ENCODE results near the gene MAGOH. TPM values are rescaled to one million over a fixed set of nuclear protein-coding genes. Genes with fewer than 3 reads are reported as not detected.

MAGOH gene
- total RNA-seq, 4 donors from 2014 or later = 5.0 to 48.6 (median 23.5) TPM

DNA sequence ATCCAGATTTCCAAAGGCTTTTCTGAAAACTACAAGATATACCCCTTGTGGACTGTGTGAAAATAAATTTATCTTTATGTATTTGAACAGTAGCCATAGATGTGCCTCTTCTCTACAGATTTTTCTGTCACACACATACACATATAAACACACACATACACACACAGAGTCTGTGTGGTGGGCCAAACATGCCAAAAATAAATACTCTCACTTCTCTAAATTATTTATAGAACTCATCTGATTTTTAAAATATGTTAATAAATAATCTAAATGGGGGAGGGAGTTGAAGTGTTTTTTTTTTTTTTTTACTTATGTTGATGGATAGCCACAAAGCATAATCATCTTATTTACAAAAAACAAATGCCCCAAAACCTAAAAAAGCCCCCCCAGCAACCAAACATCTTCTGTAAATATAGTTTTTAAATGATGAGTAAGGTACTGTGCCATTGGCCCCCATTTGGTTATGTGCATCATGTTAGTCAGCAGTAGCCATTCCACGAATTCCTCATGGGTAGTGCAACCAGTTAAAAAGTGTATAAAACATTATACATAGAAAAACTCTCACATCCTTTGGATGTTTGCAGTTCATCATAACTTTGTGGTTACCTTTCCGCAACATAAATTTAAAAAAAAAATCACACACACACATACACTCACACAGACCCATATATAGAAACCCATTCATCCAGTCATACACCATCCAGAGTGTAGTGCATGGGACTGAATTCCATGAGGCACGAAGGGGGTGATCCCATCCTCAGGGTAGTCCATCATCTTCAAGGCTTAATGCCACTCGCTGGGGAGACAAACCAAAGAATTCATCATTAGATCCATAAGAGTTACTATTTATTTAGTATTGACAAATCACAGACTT is 8.2 kb upstream of the MAGOH start:
- no peaks in the 10 kb centered on the region for H3K36me3 ChIP-seq
- no peak overlapping the region for H3K4me3 ChIP-seq
- intact Hi-C loops (cut with DNase I; ENCODE audit: low total_unique reads) (no loop called here), in situ Hi-C loops (cut with MboI; ENCODE audit: low pct_ligation_motif_present in 1 of 4, low pct_unique_long_range_greater_than_20kb in 1 of 4, low sequenced_read_pairs in 3 of 4) (no loop called here)
- H3K27me3 ChIP-seq = no peaks in the 10 kb centered on the region
- H3K27ac ChIP-seq = no peak overlapping the region
- no peak for TF ChIP-seq POLR2AphosphoS5 (IDR thresholded peaks at IDR 0.05)
- TF ChIP-seq, protein P1, sequence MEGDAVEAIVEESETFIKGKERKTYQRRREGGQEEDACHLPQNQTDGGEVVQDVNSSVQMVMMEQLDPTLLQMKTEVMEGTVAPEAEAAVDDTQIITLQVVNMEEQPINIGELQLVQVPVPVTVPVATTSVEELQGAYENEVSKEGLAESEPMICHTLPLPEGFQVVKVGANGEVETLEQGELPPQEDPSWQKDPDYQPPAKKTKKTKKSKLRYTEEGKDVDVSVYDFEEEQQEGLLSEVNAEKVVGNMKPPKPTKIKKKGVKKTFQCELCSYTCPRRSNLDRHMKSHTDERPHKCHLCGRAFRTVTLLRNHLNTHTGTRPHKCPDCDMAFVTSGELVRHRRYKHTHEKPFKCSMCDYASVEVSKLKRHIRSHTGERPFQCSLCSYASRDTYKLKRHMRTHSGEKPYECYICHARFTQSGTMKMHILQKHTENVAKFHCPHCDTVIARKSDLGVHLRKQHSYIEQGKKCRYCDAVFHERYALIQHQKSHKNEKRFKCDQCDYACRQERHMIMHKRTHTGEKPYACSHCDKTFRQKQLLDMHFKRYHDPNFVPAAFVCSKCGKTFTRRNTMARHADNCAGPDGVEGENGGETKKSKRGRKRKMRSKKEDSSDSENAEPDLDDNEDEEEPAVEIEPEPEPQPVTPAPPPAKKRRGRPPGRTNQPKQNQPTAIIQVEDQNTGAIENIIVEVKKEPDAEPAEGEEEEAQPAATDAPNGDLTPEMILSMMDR (IDR thresholded peaks at IDR 0.05) = no peak
- no peak for TF ChIP-seq POLR2A (IDR thresholded peaks at IDR 0.05)
- no peak for TF ChIP-seq EP300 (IDR thresholded peaks at IDR 0.05; ENCODE audit: low read depth)
- H3K4me1 ChIP-seq = no peaks in the 10 kb centered on the region
- no peak for DNase-seq
- no peaks in the 10 kb centered on the region for H3K9me3 ChIP-seq
- 89 to 90% methylated on average over 4 of the region's 4 CpGs for WGBS, 2 donors (ENCODE audit: low coverage in 1 of 2)

DNA sequence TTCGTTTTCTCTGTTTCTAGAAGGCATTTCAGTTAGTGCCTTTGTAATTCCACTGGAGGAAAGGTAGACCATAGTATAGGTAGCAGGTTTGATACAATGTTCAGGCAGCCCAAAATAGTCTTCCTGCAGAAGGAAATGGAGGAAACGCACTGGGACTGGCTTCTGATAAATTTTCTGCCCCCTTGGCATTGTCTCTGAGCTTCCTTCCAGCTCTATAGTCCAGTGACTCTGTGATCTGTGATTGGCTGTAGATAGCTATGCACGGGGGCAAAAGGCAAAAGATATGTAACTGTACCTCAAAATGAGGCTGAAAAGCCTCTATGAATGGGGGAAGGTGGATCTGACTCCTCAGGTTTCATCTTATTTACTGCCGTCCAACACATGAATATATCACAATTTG is 5.8 kb upstream of the MAGOH start:
- Histone ChIP-seq H3K4me1 (peaks cover 0 to 2% (median under 1%) of the 10 kb centered on the region in 4 donors), H3K27ac (no peak overlapping the region), H3K27me3 (no peaks in the 10 kb centered on the region), H3K4me3 (no peak overlapping the region), H3K9me3 (no peaks in the 10 kb centered on the region), H3K36me3 (no peaks in the 10 kb centered on the region)
- TF ChIP-seq POLR2A (IDR thresholded peaks at IDR 0.05) (no peak), EP300 (IDR thresholded peaks at IDR 0.05; ENCODE audit: low read depth) (no peak), POLR2AphosphoS5 (IDR thresholded peaks at IDR 0.05) (no peak)
- TF ChIP-seq, protein P1 (IDR thresholded peaks at IDR 0.05) = no peak
- intact Hi-C loops (cut with DNase I; ENCODE audit: low total_unique reads) = no loop called here
- 73 to 75% methylated on average over 2 to 4 of the region's 4 CpGs for WGBS, 2 donors (ENCODE audit: low coverage in 1 of 2)
- in situ Hi-C loops (cut with MboI; ENCODE audit: low pct_ligation_motif_present in 1 of 4, low pct_unique_long_range_greater_than_20kb in 1 of 4, low sequenced_read_pairs in 3 of 4) = no loop called here
- DNase-seq = no peak

DNA sequence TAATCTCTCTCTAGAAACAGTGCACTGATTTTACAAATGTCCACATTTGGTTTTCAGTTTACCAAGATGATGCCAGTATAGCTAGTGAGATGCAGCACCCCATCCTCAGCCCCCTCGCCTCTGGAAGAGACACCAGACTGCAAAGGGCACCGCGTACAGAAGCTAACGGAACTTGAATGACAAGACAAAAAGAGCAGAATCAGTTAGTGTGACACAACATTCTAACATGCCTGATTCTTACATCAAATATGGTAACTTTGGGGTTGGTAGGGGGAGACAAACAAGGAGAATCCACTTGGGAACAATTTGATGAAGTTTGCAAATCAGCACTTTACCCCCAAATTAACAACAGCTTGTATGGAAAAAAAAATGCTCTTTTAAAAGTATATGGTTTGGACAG is 4.1 kb upstream of the MAGOH start:
- TF ChIP-seq POLR2A (IDR thresholded peaks at IDR 0.05) (no peak), EP300 (IDR thresholded peaks at IDR 0.05; ENCODE audit: low read depth) (no peak), POLR2AphosphoS5 (IDR thresholded peaks at IDR 0.05) (no peak)
- TF ChIP-seq, protein P1 (IDR thresholded peaks at IDR 0.05) = no peak
- WGBS, 2 donors (ENCODE audit: low coverage in 1 of 2) = 80 to 83% methylated on average over 4 of the region's 4 CpGs
- no peaks in the 10 kb centered on the region for H3K9me3 ChIP-seq
- H3K36me3 ChIP-seq = no peaks in the 10 kb centered on the region
- in situ Hi-C loops (cut with MboI; ENCODE audit: low pct_ligation_motif_present in 1 of 4, low pct_unique_long_range_greater_than_20kb in 1 of 4, low sequenced_read_pairs in 3 of 4) = no loop called here
- DNase-seq = no peak
- no peaks in the 10 kb centered on the region for H3K27me3 ChIP-seq
- intact Hi-C loops (cut with DNase I; ENCODE audit: low total_unique reads) = no loop called here
- no peak overlapping the region for H3K27ac ChIP-seq
- H3K4me1 ChIP-seq = peaks cover under 1 to 11% (median 10%) of the 10 kb centered on the region in 4 donors
- no peak overlapping the region for H3K4me3 ChIP-seq

DNA sequence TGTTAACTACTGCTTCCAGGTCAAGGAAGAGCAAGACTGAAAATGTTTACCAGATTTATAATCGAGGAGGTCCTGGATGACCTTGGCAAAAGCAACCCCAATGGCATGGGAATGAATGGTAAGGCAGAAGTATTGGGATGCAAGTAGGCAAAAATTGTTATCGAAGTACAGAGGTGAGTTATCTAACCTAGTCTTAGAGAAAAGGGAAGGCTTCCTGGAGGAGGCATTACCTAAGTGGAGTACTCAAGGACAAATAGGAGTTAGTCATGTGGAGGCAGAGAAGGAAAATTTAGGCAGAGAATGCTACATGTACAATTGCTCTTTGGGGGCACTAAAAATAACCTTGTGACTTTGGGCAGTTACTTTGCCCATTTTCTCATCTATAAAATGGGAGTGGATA is 3.5 kb upstream of the MAGOH start:
- TF ChIP-seq EP300 (IDR thresholded peaks at IDR 0.05; ENCODE audit: low read depth) (no peak), POLR2A (IDR thresholded peaks at IDR 0.05) (no peak), POLR2AphosphoS5 (IDR thresholded peaks at IDR 0.05) (no peak)
- TF ChIP-seq, protein P1 (IDR thresholded peaks at IDR 0.05) = no peak
- Histone ChIP-seq H3K9me3 (no peaks in the 10 kb centered on the region), H3K27me3 (no peaks in the 10 kb centered on the region), H3K4me3 (no peak overlapping the region), H3K27ac (no peak overlapping the region), H3K4me1 (peaks cover 6 to 17% (median 15%) of the 10 kb centered on the region in 4 donors), H3K36me3 (no peaks in the 10 kb centered on the region)
- in situ Hi-C loops (cut with MboI; ENCODE audit: low pct_ligation_motif_present in 1 of 4, low pct_unique_long_range_greater_than_20kb in 1 of 4, low sequenced_read_pairs in 3 of 4) = no loop called here
- intact Hi-C loops (cut with DNase I; ENCODE audit: low total_unique reads) = no loop called here
- WGBS, 2 donors (ENCODE audit: low coverage in 1 of 2) = 85 to 87% methylated on average over 2 of the region's 2 CpGs
- no peak for DNase-seq

Data from transverse colon (tissue), 4 donors.